Gastroesophageal sphincter (tissue), 3 donors: ENCODE measurements around the gene GNL1.

Source experiments
- EP300 ChIP-seq: sonication (generic); formaldehyde crosslinking; IDR thresholded peaks from one replicate; pipeline ENCODE4 v1.6.1; 2017; ENCODE audit warnings: antibody characterized with exemption, mild to moderate bottlenecking
- POLR2A ChIP-seq, 2 donors: fragments of 450-650 bp; IDR thresholded peaks; one replicate each; pipeline ENCODE4 v1.6.1; 2017; ENCODE audit warnings: antibody characterized with exemption in 2 of 2, mild to moderate bottlenecking in 2 of 2, moderate library complexity in 1 of 2
- POLR2AphosphoS5 ChIP-seq: sonication (generic); formaldehyde crosslinking; IDR thresholded peaks from one replicate; pipeline ENCODE4 v1.6.1; 2017; ENCODE audit warnings: antibody characterized with exemption
- TF ChIP-seq, protein P1 (sequence below), 4 experiments: fragments of 200-600 bp in 2 of 4; fragments of 450-650 bp in 2 of 4; sonication (generic) in 1 of 4; IDR thresholded peaks; one replicate each; pipeline ENCODE4 v1.5.1; 2017 to 2019; ENCODE audit warnings: antibody characterized with exemption in 4 of 4, mild to moderate bottlenecking in 2 of 4, moderate library complexity in 2 of 4

DNA sequence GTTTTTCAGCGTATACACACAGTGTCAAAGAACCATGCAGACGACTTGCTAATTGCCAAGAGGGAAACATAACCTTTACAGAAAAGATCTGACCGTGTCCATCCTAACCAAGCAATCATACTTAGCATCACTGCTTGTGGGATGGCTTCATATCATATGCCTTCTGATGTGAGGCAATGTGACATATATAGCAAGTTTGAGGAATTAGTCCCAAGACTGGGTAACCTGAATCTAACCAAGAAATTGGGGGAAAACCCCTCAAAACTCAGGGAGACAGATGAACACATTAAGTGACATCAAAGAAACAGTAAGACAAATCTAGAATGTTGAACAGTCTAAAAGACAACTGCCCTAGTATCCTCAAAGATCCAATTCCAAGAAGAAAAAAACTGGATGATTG, 18.4 kb downstream of the GNL1 start:
- TF ChIP-seq POLR2A (IDR thresholded peaks at IDR 0.05) (no peak), EP300 (no peak), POLR2AphosphoS5 (no peak)
- TF ChIP-seq, protein P1, sequence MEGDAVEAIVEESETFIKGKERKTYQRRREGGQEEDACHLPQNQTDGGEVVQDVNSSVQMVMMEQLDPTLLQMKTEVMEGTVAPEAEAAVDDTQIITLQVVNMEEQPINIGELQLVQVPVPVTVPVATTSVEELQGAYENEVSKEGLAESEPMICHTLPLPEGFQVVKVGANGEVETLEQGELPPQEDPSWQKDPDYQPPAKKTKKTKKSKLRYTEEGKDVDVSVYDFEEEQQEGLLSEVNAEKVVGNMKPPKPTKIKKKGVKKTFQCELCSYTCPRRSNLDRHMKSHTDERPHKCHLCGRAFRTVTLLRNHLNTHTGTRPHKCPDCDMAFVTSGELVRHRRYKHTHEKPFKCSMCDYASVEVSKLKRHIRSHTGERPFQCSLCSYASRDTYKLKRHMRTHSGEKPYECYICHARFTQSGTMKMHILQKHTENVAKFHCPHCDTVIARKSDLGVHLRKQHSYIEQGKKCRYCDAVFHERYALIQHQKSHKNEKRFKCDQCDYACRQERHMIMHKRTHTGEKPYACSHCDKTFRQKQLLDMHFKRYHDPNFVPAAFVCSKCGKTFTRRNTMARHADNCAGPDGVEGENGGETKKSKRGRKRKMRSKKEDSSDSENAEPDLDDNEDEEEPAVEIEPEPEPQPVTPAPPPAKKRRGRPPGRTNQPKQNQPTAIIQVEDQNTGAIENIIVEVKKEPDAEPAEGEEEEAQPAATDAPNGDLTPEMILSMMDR (IDR thresholded peaks at IDR 0.05) = no peak
